Cardiac fibroblast (primary cell): ENCODE measurements around the gene SMIM5.

Source experiments
- DNase-seq, 2 donors: peaks; one replicate each; pipeline versions ENCODE4 v3.0.0 to v3.0.0-alpha.2; 2010; ENCODE audit warnings: low read depth in 2 of 2
- H3K4me3 ChIP-seq, 2 donors: replicated peaks in 1 of 2; 1 replicate in 1 of 2; 2 replicates in 1 of 2; pipeline ENCODE4 v1.5.1; 2011; ENCODE audit warnings: low read depth in 2 of 2, low read length in 2 of 2, mild to moderate bottlenecking in 2 of 2, moderate library complexity in 1 of 2
- TF ChIP-seq, protein P1 (sequence below): IDR thresholded peaks from one replicate; pipeline ENCODE4 v1.5.1; 2011; ENCODE audit warnings: low read depth, mild to moderate bottlenecking, low read length, inconsistent platforms

The SMIM5 gene

DNA sequence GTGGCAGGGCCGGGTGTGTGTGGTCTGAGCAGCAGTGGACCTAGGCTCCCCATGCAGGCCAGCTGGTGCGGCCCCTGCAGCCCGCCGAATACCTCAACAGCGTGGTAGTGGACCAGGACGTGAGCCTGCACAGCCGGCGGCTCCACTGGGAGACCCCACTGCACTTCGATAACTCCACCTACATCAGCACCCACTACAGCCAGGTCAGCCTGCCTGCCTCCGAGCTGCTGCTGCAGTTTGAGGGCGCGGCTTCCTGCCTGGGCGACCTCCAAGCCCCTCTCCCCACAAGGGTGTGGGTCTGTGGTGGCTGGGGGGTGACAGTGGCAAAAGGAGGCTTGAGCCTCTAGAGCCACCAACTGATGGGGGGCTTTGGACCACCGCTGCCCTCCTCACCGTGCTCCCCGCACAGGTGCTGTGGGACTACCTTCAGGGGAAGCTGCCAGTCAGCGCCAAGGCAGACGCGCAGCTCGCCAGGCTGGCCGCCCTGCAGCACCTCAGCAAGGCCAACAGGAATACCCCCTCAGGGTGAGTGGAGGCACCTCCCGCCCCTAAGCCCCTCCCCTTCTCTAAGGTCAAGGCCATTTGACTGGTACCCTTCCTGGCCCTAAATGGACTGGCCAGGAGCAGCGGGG is 8.4 kb upstream of the SMIM5 start:
- no peak for DNase-seq
- TF ChIP-seq, protein P1, sequence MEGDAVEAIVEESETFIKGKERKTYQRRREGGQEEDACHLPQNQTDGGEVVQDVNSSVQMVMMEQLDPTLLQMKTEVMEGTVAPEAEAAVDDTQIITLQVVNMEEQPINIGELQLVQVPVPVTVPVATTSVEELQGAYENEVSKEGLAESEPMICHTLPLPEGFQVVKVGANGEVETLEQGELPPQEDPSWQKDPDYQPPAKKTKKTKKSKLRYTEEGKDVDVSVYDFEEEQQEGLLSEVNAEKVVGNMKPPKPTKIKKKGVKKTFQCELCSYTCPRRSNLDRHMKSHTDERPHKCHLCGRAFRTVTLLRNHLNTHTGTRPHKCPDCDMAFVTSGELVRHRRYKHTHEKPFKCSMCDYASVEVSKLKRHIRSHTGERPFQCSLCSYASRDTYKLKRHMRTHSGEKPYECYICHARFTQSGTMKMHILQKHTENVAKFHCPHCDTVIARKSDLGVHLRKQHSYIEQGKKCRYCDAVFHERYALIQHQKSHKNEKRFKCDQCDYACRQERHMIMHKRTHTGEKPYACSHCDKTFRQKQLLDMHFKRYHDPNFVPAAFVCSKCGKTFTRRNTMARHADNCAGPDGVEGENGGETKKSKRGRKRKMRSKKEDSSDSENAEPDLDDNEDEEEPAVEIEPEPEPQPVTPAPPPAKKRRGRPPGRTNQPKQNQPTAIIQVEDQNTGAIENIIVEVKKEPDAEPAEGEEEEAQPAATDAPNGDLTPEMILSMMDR, result no peak
- no peak overlapping the region for H3K4me3 ChIP-seq

DNA sequence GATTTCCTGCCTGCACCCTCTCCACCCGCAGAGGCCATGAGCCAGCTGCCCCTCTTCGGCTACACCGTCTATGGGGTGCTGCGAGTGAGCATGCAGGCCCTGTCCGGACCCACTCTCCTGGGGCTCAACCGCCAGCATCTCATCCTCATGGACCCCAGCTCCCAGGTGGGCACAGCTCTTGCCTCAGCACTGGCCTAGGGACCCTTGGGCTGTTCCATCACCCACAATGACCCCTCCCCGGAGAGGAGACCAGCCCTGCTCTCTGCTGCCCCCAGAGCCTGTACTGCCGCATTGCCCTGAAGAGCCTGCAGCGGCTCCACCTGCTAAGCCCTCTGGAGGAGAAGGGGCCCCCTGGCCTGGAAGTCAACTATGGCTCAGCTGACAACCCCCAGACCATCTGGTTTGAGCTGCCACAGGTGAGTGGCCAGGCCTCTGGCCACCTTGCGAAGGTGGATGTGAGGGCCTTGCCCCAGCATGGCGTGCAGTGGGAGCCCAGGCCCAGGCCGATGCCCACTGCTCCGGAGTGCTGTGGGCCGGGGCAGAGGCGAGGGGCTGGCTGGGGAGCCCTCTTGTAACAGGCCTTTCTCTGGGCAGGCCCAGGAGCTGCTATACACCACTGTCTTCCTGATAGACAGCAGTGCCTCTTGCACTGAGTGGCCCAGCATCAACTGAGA is 7.3 kb upstream of the SMIM5 start:
- peak; percentile 19 to 23 for DNase-seq
- H3K4me3 ChIP-seq, result no peak overlapping the region
- TF ChIP-seq, protein P1, result peak; percentile 87

DNA sequence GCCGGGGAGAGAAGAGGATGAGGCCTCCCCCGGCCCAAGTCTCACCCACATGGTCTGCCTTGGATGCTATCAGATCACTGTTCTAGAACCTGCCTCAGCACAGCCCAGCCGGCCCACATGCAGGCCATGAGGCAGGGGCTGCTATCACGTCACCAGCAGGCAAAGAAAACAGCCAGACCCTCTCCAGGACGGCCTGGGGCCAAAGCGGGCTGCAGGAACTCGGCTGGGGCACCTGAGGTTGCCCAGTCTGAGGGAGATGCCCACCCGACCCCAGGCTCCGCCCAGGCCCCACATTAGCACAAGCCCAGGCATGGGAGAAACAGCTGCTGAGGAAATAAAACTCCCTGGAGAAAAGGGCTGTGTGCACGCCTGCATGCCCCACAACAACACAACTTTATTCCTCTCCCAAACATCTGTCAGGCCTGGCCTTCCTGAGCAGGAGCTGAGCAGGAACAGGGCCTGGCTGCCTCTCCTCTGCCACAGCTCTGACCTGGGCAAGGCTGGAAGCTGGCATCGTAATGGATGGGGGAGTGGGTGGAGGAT is 6.7 kb upstream of the SMIM5 start:
- TF ChIP-seq, protein P1, result no peak

DNA sequence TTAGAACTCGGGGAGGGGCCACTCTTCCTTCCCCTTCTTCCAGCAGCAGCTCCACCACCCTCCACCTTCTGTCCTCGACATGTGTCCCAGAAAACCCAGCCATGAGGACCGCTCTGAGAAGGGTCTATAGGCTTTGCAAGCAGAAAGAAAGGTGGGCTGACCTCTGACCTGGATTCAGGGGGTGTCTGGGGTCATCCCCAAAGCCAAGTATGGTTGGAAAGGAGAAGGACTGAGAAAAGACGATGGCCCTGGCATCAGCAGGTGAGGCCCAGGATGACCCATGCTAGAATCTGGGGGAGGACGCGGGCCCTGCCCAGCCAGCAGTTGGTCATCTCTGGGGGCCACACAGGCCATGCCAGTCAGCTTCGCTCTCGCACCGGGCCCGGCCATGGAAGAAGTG is 6.1 kb upstream of the SMIM5 start:
- DNase-seq, result no peak
- TF ChIP-seq, protein P1, result no peak
- no peak overlapping the region for H3K4me3 ChIP-seq

More for the DNA sequence above, 6.7 kb upstream of the SMIM5 start:
- no peak overlapping the region for H3K4me3 ChIP-seq
- no peak for DNase-seq

DNA sequence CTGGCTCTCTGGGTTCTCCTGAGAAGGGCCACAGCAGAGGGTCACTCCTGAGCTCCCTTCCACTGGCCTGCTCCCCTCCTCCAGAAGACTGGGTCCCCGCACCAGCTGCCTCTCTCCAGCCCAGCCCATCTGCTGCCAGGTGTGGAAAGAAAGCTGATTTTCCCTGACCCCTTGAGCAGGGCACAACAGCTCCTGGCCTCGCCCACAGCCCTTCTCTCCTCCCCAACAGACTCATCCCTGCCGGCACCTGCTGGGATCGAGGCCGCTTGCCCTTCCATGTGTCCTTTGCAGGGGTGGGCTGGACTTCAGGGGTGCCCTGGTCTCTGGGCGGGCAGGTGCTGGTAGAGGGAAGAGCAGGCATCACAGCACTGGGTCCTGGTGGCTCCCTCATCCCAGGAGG is 4.8 kb upstream of the SMIM5 start:
- no peak for DNase-seq
- no peak overlapping the region for H3K4me3 ChIP-seq
- TF ChIP-seq, protein P1, result no peak

DNA sequence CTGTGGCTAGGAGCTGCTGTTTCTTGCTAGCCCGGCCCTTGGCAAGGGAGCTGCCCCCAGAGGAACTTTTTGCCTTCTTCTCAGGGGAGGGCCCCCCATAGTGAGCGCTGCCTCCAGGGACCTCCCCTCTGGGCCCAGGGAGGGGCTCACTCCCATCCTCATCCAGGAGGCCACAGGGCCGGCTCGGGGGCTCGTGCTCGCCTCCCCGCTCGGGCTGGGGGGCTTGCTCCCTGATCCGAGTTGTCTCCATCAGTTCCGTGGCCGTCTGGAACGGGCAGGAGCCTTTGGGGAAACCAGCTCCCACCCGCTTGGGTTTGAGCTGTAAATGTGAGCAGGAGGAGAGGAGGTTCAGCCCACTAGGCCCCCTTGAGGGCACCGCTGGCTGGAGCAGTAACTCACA is 4.1 kb upstream of the SMIM5 start:
- TF ChIP-seq, protein P1, result no peak
- no peak overlapping the region for H3K4me3 ChIP-seq
- DNase-seq, result no peak
